ENCODE results near the gene FBXO10.

The FBXO10 gene

DNA sequence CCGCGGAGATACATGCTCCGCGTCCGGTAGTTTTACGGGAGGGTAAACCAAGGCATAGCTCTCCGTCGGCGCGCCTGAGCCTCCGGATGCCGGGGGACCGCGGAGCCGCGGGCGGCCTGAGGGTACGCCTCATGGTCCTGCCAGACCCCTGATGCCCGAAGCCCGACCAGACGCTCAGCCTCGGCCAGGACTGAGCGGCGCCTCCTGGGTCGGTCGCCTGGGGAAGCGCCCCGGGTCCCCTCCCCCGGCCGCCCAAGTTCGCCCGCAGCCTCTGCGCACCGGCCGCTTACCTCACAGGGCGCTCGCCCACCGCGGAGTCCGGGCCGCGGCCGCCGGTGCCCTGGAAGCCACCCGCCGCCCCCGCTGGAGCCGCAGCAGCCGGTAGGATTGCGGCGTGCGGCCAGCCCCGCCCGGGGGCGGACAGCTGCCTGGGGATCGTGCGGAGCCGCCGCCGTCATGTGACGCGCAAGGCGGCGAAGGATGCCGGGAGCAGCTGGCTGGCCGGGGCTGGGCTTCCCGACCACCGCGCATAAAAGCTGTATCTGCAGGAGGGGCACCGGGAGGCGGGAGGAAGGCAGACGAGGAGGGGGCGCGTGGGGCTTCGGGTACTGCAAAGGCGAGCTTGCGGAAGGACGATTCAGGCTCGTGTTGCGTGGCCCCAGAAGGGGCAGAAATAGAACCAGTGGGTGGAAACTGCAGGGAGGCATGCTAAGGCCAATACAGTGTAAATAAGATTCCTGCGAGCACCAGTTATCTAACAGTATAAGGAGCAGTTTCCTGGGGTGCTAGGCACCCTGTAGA lies at the start of gene FBXO10:
Gene FBXO10, minus strand, starts transcription at position 460 of the 801 bp plus-strand sequence. CDS start 34,612 bp downstream, outside the sequence.
- Mint-ChIP-seq H3K9me3 (no peaks in the 10 kb centered on the region), H3K4me1 (ENCODE audit: low read depth) (peaks cover 23% of the 10 kb centered on the region), H3K27me3 (no peaks in the 10 kb centered on the region), H3K27ac (peak within 1 kb of the TSS; percentile 46), H3K4me3 (peak within 1 kb of the TSS; percentile 80), H3K36me3 (ENCODE audit: low read depth) (peaks cover 51% of the 10 kb centered on the region)

GRCh38 chr9:37625758-37626147 lies 49.6 kb upstream of the FBXO10 start:
- Mint-ChIP-seq H3K27me3 (no peaks in the 10 kb centered on the region), H3K4me3 (no peak overlapping the region), H3K4me1 (ENCODE audit: low read depth) (no peaks in the 10 kb centered on the region), H3K36me3 (ENCODE audit: low read depth) (no peaks in the 10 kb centered on the region), H3K27ac (no peak overlapping the region), H3K9me3 (no peaks in the 10 kb centered on the region)

GRCh38 chr9:37625036-37625757 lies 49.0 kb upstream of the FBXO10 start:
- H3K27ac Mint-ChIP-seq: no peak overlapping the region
- no peaks in the 10 kb centered on the region for H3K36me3 Mint-ChIP-seq (ENCODE audit: low read depth)
- H3K4me3 Mint-ChIP-seq: no peak overlapping the region
- no peaks in the 10 kb centered on the region for H3K9me3 Mint-ChIP-seq
- no peaks in the 10 kb centered on the region for H3K4me1 Mint-ChIP-seq (ENCODE audit: low read depth)
- H3K27me3 Mint-ChIP-seq: no peaks in the 10 kb centered on the region

- Mint-ChIP-seq H3K27ac (no peak overlapping the region), H3K4me3 (no peak overlapping the region), H3K27me3 (no peaks in the 10 kb centered on the region), H3K36me3 (ENCODE audit: low read depth) (no peaks in the 10 kb centered on the region), H3K9me3 (no peaks in the 10 kb centered on the region), H3K4me1 (ENCODE audit: low read depth) (no peaks in the 10 kb centered on the region)
Measured at GRCh38 chr9:37624073-37624472, 47.9 kb upstream of the FBXO10 start.

DNA sequence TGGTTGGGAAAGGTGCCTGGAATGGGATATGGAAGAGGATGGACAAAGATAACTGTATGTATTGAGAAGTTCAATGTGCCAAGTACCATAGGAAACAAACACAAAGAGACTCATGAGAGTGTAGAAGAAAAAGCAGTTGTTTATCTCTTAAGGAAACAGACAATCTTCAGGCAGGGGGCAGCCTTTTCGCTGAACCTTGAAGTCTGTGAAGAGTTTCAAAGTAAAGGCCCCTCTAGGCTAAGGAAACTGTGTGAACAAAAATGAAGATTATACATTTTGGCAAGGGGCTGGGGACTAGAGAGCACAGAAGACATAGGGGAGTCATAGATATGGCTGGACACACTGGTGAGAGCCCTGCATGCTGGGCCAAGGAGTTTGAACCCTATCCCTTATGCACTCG lies 47.1 kb upstream of the FBXO10 start:
- Mint-ChIP-seq H3K9me3 (no peaks in the 10 kb centered on the region), H3K27me3 (no peaks in the 10 kb centered on the region), H3K36me3 (ENCODE audit: low read depth) (no peaks in the 10 kb centered on the region), H3K4me1 (ENCODE audit: low read depth) (no peaks in the 10 kb centered on the region), H3K4me3 (no peak overlapping the region), H3K27ac (no peak overlapping the region)

GRCh38 chr9:37622462-37622861 lies 46.3 kb upstream of the FBXO10 start:
- Mint-ChIP-seq H3K36me3 (ENCODE audit: low read depth) (no peaks in the 10 kb centered on the region), H3K4me1 (ENCODE audit: low read depth) (no peaks in the 10 kb centered on the region), H3K9me3 (no peaks in the 10 kb centered on the region), H3K4me3 (no peak overlapping the region), H3K27me3 (no peaks in the 10 kb centered on the region), H3K27ac (no peak overlapping the region)

- H3K36me3 Mint-ChIP-seq (ENCODE audit: low read depth): no peaks in the 10 kb centered on the region
- no peaks in the 10 kb centered on the region for H3K9me3 Mint-ChIP-seq
- H3K4me3 Mint-ChIP-seq: no peak overlapping the region
- no peaks in the 10 kb centered on the region for H3K27me3 Mint-ChIP-seq
- H3K4me1 Mint-ChIP-seq (ENCODE audit: low read depth): no peaks in the 10 kb centered on the region
- H3K27ac Mint-ChIP-seq: no peak overlapping the region
Measured at GRCh38 chr9:37621273-37622121, 45.3 kb upstream of the FBXO10 start.

DNA sequence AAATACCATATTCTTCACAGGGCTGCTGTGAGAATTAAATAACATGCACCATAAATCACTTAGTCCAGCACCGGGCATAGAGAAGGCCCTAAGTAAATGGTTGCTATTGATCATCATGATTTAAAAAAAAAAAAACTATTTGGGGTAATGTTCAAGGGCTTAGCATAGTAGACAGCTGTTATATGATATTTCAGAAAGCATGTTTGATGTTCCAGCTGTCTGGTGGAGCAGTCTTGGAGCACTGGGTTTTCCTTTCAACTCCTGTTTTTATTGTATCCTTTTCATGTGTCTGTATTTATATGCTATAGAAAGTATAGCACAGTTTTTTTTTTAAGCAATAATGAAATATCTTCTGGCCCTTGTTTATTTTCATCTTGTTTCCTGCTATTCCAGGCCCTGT lies 44.2 kb upstream of the FBXO10 start:
- H3K36me3 Mint-ChIP-seq (ENCODE audit: low read depth): no peaks in the 10 kb centered on the region
- no peaks in the 10 kb centered on the region for H3K27me3 Mint-ChIP-seq
- H3K9me3 Mint-ChIP-seq: no peaks in the 10 kb centered on the region
- no peak overlapping the region for H3K27ac Mint-ChIP-seq
- H3K4me3 Mint-ChIP-seq: no peak overlapping the region
- no peaks in the 10 kb centered on the region for H3K4me1 Mint-ChIP-seq (ENCODE audit: low read depth)

DNA sequence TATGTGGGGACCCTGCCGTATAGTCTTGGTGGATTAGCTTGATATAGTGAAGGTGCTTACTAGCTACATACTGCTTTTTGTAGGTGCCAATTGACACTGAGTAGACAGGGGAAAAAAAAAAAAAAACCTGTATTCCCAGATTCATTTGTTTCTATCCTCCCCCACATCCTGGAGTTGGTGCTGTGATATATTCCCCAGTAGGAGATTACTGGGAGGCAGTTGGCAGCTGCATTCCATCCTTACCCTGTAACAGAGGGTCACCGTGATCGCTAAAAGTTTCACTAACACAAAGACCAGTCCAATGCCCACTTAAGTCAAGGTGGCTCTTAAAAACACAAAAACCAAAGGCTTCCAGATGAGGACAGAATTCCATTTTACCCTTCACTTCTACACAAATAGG lies 43.6 kb upstream of the FBXO10 start:
- no peaks in the 10 kb centered on the region for H3K9me3 Mint-ChIP-seq
- H3K27me3 Mint-ChIP-seq: no peaks in the 10 kb centered on the region
- H3K36me3 Mint-ChIP-seq (ENCODE audit: low read depth): no peaks in the 10 kb centered on the region
- no peak overlapping the region for H3K27ac Mint-ChIP-seq
- H3K4me1 Mint-ChIP-seq (ENCODE audit: low read depth): no peaks in the 10 kb centered on the region
- H3K4me3 Mint-ChIP-seq: no peak overlapping the region

DNA sequence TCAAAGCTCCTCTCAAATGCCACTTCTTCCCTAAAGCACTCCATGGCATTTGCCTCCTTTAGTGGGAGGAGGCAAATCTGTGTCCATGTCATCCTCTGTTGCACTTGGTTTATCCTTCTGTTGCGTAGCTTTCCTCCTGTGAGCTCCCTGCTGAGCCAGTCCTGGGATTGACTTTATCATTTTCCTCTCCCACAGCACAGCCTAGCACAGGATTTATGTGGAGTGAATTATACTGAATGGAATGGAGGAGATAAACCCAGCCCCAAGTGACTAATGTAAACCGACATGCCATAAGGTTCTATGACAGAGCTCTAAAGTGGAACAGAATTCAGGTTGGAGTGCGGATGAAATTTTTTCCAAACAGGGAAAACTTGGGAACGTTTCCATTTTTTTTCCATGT lies 42.6 kb upstream of the FBXO10 start:
- Mint-ChIP-seq H3K27ac (no peak overlapping the region), H3K4me3 (no peak overlapping the region), H3K4me1 (ENCODE audit: low read depth) (no peaks in the 10 kb centered on the region)

GRCh38 chr9:37617832-37618231 lies 41.7 kb upstream of the FBXO10 start:
- H3K4me3 Mint-ChIP-seq: no peak overlapping the region
- no peaks in the 10 kb centered on the region for H3K9me3 Mint-ChIP-seq
- no peaks in the 10 kb centered on the region for H3K36me3 Mint-ChIP-seq (ENCODE audit: low read depth)
- no peak overlapping the region for H3K27ac Mint-ChIP-seq
- no peaks in the 10 kb centered on the region for H3K4me1 Mint-ChIP-seq (ENCODE audit: low read depth)
- H3K27me3 Mint-ChIP-seq: peaks cover 5% of the 10 kb centered on the region

More for the DNA sequence above, 42.6 kb upstream of the FBXO10 start:
- Mint-ChIP-seq H3K36me3 (ENCODE audit: low read depth) (no peaks in the 10 kb centered on the region), H3K9me3 (no peaks in the 10 kb centered on the region), H3K27me3 (peaks cover 4% of the 10 kb centered on the region)

- H3K27me3 Mint-ChIP-seq: peaks cover 5% of the 10 kb centered on the region
- H3K4me1 Mint-ChIP-seq (ENCODE audit: low read depth): no peaks in the 10 kb centered on the region
- no peak overlapping the region for H3K4me3 Mint-ChIP-seq
- H3K27ac Mint-ChIP-seq: no peak overlapping the region
- no peaks in the 10 kb centered on the region for H3K9me3 Mint-ChIP-seq
- H3K36me3 Mint-ChIP-seq (ENCODE audit: low read depth): no peaks in the 10 kb centered on the region
Measured at GRCh38 chr9:37617161-37617560, 41.0 kb upstream of the FBXO10 start.

DNA sequence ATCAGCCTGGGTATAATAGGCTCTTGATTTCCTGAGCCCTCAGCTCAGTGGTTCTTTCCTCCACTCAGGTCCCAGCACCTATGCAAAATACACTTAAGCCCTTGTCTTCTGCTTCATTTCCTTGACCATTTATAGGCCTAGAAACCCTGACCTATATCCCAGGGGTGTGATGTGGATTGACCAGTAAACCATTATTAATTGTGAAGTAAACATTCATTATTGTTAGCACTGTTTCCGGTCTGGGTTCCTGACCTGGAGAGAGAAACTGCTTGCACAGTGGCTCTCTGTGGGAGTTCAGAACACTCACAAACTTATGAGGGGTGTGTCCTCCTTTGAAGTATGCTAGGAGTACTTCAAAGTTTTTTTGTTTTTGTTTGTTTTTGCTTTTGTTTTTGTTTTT lies 35.8 kb upstream of the FBXO10 start:
- H3K27ac Mint-ChIP-seq: no peak overlapping the region
- no peaks in the 10 kb centered on the region for H3K4me1 Mint-ChIP-seq (ENCODE audit: low read depth)
- H3K27me3 Mint-ChIP-seq: peaks cover 19% of the 10 kb centered on the region
- H3K9me3 Mint-ChIP-seq: no peaks in the 10 kb centered on the region
- no peaks in the 10 kb centered on the region for H3K36me3 Mint-ChIP-seq (ENCODE audit: low read depth)
- no peak overlapping the region for H3K4me3 Mint-ChIP-seq

DNA sequence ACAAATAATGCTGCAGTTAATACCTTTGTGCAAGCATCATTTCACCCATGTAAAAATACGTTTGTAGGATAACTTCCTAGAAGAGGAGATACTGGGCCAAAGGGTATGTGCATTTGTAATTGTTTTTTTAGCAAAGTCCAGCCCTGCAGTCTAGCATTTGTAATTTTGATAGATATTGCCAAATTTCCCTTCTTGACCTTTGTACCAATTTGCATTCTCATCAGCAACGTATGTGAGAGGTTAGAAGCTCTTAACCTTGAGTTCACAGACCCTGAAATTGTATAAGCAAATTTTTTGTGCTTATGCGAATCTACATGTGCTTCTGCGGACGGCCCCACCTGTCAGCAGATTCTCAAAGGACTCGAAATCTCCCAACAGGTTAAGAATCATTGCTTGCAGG lies 34.8 kb upstream of the FBXO10 start:
- Mint-ChIP-seq H3K9me3 (no peaks in the 10 kb centered on the region), H3K4me3 (no peak overlapping the region), H3K36me3 (ENCODE audit: low read depth) (no peaks in the 10 kb centered on the region), H3K4me1 (ENCODE audit: low read depth) (no peaks in the 10 kb centered on the region), H3K27me3 (peaks cover 22% of the 10 kb centered on the region), H3K27ac (no peak overlapping the region)
